Right lobe of liver (tissue), 4 donors: ENCODE results near the gene BLZF1.

Experiments used
- CTCF ChIP-seq, 4 donors: fragments of 200-600 bp in 3 of 4; fragments of 450-650 bp in 1 of 4; IDR thresholded peaks; one replicate each; pipeline versions ENCODE4 v1.5.1 to v1.8.0; 2016 to 2022; ENCODE audit warnings: antibody characterized with exemption in 4 of 4, mild to moderate bottlenecking in 2 of 4
- POLR2A ChIP-seq: fragments of 450-650 bp; IDR thresholded peaks from one replicate; pipeline ENCODE4 v1.6.1; 2017; ENCODE audit warnings: antibody characterized with exemption, mild to moderate bottlenecking
- donor health status: DM: no; HTN: no; CAD: no.
- donor health status: DM: no; HTN: no; CAD: no.
- donor health status: DM: no; HTN: yes; CAD: no.

GRCh38 chr1:169383449-169383848, 15.5 kb downstream of the BLZF1 start:
- TF ChIP-seq POLR2A, result no peak
- no peak for TF ChIP-seq CTCF (IDR thresholded peaks at IDR 0.05)
